HG02970 (cell line): Measurements from ENCODE around the gene ASPSCR1.

Experiments
- ATAC-seq: cut with Tn5 transposase; IDR thresholded peaks from one replicate; pipeline ENCODE4 v1.9.1; 2021; ENCODE audit warnings: mild to moderate bottlenecking, moderate library complexity, moderate number of reproducible peaks; ENCODE audit not compliant: unreplicated experiment, low FRiP score

ASPSCR1 gene

GRCh38 chr17:82021107-82021899 is 43.9 kb downstream of the ASPSCR1 start:
- no peak for ATAC-seq

- no peak for ATAC-seq
Measured at GRCh38 chr17:82021900-82022309, 44.5 kb downstream of the ASPSCR1 start.

GRCh38 chr17:82022310-82022980 is 45.0 kb downstream of the ASPSCR1 start, which contains the start of gene CENPX:
Gene CENPX (minus strand): TSS chr17:82022878. CDS start chr17:82022861, 17 bp downstream.
- ATAC-seq = no peak

- ATAC-seq = peak; percentile 84
Measured at GRCh38 chr17:82022981-82023446, 45.6 kb downstream of the ASPSCR1 start, which contains the start of gene LRRC45. Gene LRRC45 (plus strand): TSS chr17:82023305. CDS start chr17:82023644, 339 bp downstream.

- ATAC-seq = no peak
Measured at GRCh38 chr17:82023447-82024241, 46.2 kb downstream of the ASPSCR1 start.

- ATAC-seq = no peak
Measured at GRCh38 chr17:82024859-82025258, 47.4 kb downstream of the ASPSCR1 start.

- no peak for ATAC-seq
Measured at GRCh38 chr17:82025401-82026107, 48.1 kb downstream of the ASPSCR1 start.

GRCh38 chr17:82028246-82028645 is 50.8 kb downstream of the ASPSCR1 start:
- ATAC-seq = no peak

GRCh38 chr17:82028966-82029365 is 51.5 kb downstream of the ASPSCR1 start:
- no peak for ATAC-seq

- ATAC-seq = no peak
Measured at GRCh38 chr17:82029391-82029790, 52.0 kb downstream of the ASPSCR1 start.

GRCh38 chr17:82029990-82030469 is 52.6 kb downstream of the ASPSCR1 start:
- ATAC-seq = no peak

- ATAC-seq = no peak
Measured at GRCh38 chr17:82030470-82031302, 53.3 kb downstream of the ASPSCR1 start.

GRCh38 chr17:82031303-82031884 is 54.0 kb downstream of the ASPSCR1 start, which contains the start of gene RAC3:
Gene RAC3 (plus strand): TSS chr17:82031678. CDS start chr17:82031762, 84 bp downstream.
- no peak for ATAC-seq

- no peak for ATAC-seq
Measured at GRCh38 chr17:82031885-82032627, 54.6 kb downstream of the ASPSCR1 start.

GRCh38 chr17:82033359-82034085 is 56.1 kb downstream of the ASPSCR1 start:
- no peak for ATAC-seq

GRCh38 chr17:82034371-82035011 is 57.1 kb downstream of the ASPSCR1 start:
- no peak for ATAC-seq

GRCh38 chr17:82035488-82035887 is 58.1 kb downstream of the ASPSCR1 start:
- no peak for ATAC-seq
